ENCODE data around the gene CGB2.
"Not testable (repeated sequence)": the region's sequence is repeated elsewhere in the genome, so short reads cannot be mapped to it uniquely, and the experiment has no call there.

The CGB2 gene

DNA sequence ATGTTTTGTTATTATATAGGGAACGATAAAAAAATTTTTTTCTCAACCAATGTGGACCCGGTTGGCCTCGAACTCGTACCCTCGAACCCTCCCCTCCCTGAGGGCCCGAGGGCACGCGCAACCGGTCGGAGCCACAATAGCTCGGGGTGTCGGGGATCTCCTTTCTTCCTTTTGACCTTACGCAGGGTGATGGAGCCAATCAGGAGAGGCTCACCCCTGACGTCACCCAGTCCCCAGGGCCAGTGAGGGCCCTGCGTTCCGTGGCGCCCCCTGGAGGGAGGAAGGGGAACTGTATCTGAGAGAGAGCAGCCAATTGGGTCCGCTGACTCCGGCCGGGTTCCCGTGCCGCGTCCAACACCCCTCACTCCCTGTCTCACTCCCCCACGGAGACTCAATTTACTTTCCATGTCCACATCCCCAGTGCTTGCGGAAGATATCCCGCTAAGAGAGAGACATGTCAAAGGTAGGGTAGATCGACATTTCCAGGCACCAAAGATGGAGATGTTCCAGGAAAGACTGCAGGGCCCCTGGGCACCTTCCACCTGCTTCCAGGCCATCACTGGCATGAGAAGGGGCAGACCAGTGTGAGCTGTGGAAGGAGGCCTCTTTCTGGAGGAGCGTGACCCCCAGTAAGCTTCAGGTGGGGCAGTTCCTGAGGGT lies at the start of gene CGB2:
Gene CGB2 (plus strand): TSS at position 249 of the 660 bp plus-strand sequence. CDS start 206 bp downstream, at position 455.
- DNase-seq (ENCODE audit: low read depth); H3K4me3 ChIP-seq (ENCODE audit: low read length): not testable (repeated sequence)
- TF ChIP-seq, protein P1, sequence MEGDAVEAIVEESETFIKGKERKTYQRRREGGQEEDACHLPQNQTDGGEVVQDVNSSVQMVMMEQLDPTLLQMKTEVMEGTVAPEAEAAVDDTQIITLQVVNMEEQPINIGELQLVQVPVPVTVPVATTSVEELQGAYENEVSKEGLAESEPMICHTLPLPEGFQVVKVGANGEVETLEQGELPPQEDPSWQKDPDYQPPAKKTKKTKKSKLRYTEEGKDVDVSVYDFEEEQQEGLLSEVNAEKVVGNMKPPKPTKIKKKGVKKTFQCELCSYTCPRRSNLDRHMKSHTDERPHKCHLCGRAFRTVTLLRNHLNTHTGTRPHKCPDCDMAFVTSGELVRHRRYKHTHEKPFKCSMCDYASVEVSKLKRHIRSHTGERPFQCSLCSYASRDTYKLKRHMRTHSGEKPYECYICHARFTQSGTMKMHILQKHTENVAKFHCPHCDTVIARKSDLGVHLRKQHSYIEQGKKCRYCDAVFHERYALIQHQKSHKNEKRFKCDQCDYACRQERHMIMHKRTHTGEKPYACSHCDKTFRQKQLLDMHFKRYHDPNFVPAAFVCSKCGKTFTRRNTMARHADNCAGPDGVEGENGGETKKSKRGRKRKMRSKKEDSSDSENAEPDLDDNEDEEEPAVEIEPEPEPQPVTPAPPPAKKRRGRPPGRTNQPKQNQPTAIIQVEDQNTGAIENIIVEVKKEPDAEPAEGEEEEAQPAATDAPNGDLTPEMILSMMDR (conservative IDR thresholded peaks at IDR 0.05; ENCODE audit: low read depth, low read length): peak; percentile 36

DNA sequence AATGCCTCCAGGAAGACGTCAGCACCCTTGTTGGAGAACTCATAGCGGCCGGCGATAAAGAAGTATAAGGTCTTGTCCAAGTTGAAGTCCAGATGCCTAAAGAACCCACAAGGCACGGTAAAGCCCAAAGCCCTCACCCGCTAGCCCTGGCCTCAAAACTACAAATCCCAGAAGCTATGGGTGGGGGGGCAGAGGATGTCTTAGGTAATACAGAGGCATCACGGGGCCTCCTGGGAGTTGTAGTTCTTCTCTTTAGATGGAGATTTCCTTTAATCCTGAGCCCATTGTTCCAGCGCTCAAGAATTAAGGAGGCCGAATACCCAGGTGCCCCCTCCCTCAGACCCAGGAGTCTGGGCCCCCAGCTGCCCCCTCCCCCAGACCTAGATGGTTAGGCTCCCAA lies 49.4 kb upstream of the CGB2 start:
- TF ChIP-seq, protein P1 (conservative IDR thresholded peaks at IDR 0.05; ENCODE audit: low read depth, low read length): no peak
- no peak overlapping the region for H3K4me3 ChIP-seq (ENCODE audit: low read length)
- no peak for DNase-seq (ENCODE audit: low read depth)

DNA sequence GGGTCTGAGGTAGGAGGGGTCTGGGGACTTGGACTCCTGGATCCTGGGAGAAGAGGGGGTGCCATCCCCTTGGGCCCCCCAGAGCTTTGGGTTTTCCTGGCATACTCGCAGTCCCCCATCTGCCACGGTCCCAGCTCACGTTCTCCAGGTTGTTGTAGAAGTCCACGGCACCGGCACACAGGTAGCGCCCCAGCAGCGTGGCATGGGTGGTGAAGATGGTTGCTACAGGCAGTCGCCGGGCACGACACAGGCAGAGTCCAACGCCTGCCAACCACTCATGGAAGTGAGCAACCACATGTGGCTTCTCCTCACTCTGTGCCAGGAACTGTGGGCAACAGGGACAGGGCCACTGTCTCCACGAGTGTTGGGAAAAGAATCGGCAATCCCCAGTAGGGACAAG lies 46.0 kb upstream of the CGB2 start:
- DNase-seq (ENCODE audit: low read depth): no peak
- H3K4me3 ChIP-seq (ENCODE audit: low read length): no peak overlapping the region
- TF ChIP-seq, protein P1 (conservative IDR thresholded peaks at IDR 0.05; ENCODE audit: low read depth, low read length): no peak

DNA sequence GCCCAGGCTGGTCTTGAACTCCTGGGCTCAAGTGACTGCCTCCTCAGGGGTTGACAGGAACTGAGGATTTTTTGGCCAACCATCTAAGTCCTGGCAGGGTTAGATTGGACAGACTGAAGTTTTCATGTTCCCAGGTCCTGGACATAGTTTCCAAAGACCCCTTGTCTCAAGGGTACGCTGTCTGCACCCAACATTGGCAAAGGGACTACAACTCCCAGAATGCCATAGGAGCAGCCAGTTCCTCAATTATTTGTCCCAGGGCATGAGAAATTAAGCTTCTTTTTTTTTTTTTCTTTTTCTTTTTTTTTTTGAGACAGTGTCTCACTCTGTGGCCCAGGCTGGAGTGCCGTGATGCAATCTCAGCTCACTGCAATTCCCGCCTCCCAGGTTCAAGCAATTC lies 45.5 kb upstream of the CGB2 start:
- TF ChIP-seq, protein P1 (conservative IDR thresholded peaks at IDR 0.05; ENCODE audit: low read depth, low read length): no peak
- no peak for DNase-seq (ENCODE audit: low read depth)
- H3K4me3 ChIP-seq (ENCODE audit: low read length): no peak overlapping the region

DNA sequence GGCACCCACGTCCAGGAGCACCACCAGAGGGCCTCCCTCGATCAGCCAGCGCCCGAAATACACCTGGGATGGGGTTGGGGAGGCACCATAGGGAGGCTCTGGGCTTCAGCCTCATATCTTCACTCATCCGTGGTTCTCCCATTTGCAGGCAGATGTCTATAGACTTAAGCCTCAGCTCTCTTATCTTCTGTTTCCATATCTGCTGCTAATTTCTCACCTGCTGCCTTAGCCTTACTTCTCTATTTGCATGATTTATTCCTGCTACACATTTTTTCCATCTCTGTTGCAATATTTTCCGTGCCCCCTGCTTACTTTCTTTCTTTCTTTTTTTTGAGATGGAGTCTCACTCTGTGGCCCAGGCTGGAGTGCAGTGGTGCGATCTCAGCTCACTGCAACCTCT lies 44.4 kb upstream of the CGB2 start:
- H3K4me3 ChIP-seq (ENCODE audit: low read length): no peak overlapping the region
- TF ChIP-seq, protein P1 (conservative IDR thresholded peaks at IDR 0.05; ENCODE audit: low read depth, low read length): peak; percentile 7
- DNase-seq (ENCODE audit: low read depth): no peak

DNA sequence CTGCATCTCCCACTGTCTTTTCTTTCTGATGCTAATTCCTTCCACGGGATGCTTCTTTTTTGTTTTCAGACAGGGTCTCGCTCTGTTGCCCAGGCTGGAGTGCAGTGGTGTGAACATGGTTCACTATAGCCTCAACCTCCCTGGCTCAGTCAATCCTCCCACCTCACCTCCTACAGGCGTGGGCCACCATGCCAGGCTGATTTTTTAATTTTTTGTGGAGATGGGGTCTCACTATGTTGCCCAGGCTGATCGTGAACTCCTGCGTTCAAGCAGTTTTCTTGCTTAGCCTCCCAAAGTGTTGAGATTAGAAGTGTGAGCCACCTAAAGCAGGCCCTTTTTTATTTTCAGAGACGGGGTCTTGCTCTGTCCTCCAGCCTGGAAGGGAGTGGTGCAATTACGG lies 43.4 kb upstream of the CGB2 start:
- no peak for DNase-seq (ENCODE audit: low read depth)
- TF ChIP-seq, protein P1 (conservative IDR thresholded peaks at IDR 0.05; ENCODE audit: low read depth, low read length): no peak
- H3K4me3 ChIP-seq (ENCODE audit: low read length): no peak overlapping the region

DNA sequence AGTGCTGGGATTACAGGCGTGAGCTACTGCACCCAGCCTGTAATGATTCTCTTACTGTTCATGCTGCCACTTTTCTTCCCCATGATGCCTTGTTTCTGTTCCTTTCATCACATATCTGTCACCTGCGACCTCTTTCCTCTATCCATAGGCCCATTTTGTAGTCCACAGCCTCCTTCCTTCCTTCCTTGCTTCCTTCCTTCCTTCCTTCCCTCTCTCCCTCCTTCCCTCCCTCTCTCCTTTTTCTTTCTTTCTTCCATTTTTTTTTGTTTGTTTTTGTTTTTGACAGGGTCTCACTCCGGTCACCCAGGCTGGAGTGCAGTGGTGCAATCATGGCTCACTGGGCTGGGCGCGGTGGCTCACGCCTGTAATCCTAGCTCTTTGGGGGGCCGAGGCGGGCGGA lies 42.8 kb upstream of the CGB2 start:
- TF ChIP-seq, protein P1 (conservative IDR thresholded peaks at IDR 0.05; ENCODE audit: low read depth, low read length): no peak
- H3K4me3 ChIP-seq (ENCODE audit: low read length): no peak overlapping the region

More for the DNA sequence above, 42.8 kb upstream of the CGB2 start:
- DNase-seq (ENCODE audit: low read depth): no peak

Data from retinal pigment epithelial cell (primary cell).